Stimulated activated CD8-positive, alpha-beta memory T cell treated with anti-CD3 and anti-CD28 coated beads, Interleukin-4, amount 100 ng/mL, for 1 hour (primary cell): Measurements from ENCODE around the gene CYFIP2.

Experiments
- DNase-seq, 2 donors: peaks; one replicate each; pipeline ENCODE4 v3.0.0-alpha.2; 2020; ENCODE audit warnings: low read depth in 2 of 2, low spot score in 1 of 2

The CYFIP2 gene

GRCh38 chr5:157285310-157286035 is 19.6 kb downstream of the CYFIP2 start:
- DNase-seq, result no peak

- no peak for DNase-seq
Measured at GRCh38 chr5:157286761-157287211, 20.9 kb downstream of the CYFIP2 start.

- DNase-seq, result no peak
Measured at GRCh38 chr5:157288405-157289163, 22.7 kb downstream of the CYFIP2 start.

GRCh38 chr5:157289164-157289819 is 23.4 kb downstream of the CYFIP2 start:
- DNase-seq, result no peak

DNA sequence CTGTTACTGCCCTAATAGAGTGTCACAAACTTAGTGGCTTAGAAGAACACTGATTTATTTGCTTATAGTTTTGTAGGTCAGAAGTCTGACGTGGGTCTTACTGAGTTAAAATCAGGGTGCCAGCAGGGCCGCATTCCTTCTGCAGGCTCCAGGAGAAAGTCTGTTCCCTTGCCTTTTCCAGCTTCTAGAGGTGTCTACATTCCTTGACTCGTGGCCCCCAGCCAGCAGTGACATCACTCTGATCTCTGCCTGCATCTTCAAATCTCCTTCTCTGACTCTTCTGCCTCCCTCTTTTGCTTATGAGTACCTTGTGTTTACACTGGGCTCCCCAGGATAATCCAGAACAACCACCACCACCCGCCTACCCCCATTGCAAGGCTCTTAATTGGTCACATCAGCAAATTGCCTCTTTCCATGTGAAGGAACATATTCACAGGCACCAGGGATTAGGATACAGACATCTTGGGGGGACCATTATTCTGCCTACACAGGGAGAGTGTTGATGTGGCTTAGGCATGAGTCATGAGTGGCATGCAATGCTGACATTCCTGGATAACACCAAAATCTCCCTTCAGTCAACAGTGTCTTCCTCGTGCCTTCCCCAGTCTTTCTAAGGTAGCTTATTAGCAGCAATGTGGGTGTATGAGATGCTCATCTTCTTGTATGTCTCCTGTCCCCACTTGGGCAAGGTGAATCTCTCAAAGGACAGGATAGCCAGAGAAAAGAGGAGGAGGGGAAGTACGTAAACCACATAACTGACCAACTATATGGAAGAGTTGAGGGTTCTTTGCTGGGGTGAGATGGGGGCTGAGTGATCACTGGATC is 24.4 kb downstream of the CYFIP2 start:
- DNase-seq, result no peak

- DNase-seq, result no peak
Measured at GRCh38 chr5:157290981-157291711, 25.2 kb downstream of the CYFIP2 start.

GRCh38 chr5:157292599-157292998 is 26.7 kb downstream of the CYFIP2 start:
- no peak for DNase-seq

DNA sequence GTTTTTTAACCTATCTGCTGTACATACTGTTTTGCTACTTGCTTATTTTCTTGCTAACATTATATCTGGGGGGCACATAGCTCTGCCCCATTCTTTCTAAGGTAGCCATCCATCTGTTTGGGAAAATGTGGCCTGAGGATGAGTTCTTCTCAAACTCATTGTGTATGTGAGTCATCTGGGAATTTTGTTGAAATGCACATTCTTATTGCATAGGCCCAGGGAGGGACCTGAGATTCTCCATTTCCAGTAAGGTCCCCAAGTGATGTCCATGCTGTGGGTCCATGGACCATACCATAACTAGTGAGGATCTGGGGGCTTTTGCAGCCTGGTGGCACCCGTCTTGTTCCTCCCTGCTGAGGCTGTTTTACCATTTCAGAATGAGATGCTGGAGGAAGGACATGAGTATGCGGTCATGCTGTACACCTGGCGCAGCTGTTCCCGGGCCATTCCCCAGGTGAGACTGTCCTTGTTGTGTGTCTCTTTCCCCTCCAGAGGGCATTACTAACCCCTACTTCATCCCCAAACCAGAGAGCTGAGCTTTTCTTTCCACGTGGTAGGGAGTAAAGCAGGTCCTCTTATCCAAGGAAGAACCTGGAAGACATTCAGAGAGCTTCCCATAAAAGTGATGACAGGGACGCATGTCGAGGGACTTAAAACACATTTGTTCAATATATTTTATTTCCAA is 28.6 kb downstream of the CYFIP2 start:
- no peak for DNase-seq

DNA sequence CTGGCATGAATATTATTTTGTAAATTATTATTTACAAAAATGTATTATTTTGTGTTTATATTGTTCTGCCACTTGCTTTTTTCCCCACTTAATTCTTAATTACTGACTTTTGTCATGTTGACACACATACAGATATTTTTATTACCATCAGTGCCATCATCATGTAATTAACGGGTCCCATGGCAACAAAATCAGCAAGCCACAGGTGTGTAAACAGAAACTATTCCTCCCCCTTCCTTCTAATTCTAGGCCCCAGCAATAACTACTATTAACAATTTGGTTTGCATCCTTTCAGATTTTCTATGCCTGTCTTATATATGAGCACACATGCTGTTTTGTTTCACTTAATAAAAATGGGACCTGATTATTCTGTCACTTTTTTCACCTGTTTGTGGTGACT is 29.3 kb downstream of the CYFIP2 start:
- DNase-seq, result no peak

DNA sequence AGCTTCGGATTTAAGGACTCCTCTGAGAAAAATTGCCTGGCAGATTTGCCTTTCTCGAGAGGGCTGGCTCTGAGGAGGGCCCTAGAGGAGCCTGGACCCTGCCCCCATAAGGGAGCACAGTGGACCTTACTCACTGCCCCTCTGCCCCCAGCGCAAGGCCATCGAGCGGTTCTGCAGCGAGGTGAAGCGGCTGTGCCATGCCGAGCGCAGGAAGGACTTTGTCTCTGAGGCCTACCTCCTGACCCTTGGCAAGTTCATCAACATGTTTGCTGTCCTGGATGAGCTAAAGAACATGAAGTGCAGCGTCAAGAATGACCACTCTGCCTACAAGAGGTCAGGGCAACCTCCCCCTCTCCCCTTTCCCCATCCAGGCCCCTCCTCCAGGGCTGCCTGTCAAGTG is 34.6 kb downstream of the CYFIP2 start:
- no peak for DNase-seq

DNA sequence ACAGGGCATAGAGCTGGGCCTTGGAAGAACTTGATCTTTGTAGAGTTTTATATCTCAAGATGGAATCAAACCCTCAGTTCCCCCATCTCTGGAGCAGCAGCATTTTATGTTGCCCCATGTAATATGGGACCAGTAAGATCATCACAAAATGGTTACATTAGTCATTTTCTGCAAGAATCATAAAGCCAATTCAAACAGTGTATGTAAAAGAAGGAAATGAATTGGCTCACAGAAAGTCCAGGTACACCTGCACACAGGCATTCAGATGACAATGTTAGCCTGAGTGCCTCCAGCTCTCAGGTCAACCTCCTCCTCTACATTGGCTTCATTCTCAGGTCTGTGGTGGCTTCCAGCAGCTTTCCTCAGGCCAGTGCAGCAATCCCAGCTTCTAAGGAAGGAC is 35.1 kb downstream of the CYFIP2 start:
- no peak for DNase-seq

DNA sequence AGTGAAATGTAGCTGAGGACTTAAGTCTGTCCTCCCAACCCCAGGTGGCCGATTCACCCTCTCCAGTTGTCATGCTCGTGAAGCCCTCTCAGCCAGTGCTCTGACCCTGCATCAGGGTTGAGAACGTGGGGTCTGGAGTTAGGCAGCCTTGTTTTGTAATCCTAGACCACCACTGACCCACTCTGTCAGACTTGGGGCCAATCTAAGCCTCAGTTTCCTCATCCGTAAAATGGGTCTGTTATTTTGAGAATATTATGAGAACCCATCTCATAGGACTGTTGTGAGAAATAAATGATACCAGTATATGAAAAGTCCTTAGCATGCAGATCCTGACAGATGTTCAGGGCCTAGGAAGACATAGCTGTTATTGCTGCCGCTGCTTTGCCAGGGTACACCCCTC is 37.1 kb downstream of the CYFIP2 start:
- no peak for DNase-seq

DNA sequence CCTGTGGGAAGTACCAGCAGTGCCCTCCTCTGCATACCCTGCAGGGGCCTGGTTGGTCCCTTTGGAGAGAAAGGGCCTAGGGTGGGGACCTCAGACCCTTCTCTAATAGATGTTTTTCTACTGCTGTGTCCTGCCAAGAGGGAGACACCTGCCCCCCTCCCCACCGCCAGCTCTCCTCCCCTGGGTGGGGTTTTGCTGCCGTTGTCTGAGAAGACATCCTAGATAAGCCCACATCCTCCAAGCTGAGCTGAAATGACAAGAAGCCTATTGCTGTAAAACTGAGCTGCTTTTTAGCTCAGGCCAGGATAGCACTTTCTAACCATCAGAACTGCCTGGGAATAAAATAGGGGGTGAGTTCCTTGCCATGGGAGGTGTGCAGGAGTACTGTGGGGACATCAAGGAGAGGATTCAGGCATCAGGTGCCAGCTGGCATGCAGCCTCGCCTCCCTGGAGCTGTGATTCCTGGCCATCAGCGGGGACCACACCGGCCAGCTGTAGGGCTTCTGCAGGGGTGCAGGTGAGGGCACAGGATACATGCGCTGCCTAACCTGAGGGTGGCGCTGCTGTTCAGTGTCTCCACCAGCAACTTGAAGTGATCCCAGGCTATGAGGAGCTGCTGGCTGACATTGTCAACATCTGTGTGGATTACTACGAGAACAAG is 37.9 kb downstream of the CYFIP2 start:
- DNase-seq, result no peak

DNA sequence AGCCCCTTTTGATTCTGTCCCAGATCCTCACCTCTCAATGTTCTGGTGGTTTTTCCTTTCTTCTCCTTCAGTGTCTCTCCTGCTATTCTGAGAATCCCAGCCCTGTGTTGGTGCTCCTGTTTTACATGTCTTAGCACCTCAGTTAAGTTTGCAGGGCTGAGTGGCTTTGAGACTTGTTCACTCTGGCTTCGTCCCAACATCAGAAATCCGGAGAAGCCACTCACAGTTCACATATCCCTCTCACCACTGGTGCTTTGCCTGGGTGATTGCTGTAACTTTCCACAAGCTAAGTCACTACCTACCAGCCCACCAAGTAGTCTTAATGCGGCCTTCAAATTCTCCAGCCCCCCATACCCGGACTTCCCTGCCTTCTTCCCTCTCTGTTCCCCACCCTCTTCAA is 40.2 kb downstream of the CYFIP2 start:
- DNase-seq, result no peak

- no peak for DNase-seq
Measured at GRCh38 chr5:157306692-157307471, 41.0 kb downstream of the CYFIP2 start.

DNA sequence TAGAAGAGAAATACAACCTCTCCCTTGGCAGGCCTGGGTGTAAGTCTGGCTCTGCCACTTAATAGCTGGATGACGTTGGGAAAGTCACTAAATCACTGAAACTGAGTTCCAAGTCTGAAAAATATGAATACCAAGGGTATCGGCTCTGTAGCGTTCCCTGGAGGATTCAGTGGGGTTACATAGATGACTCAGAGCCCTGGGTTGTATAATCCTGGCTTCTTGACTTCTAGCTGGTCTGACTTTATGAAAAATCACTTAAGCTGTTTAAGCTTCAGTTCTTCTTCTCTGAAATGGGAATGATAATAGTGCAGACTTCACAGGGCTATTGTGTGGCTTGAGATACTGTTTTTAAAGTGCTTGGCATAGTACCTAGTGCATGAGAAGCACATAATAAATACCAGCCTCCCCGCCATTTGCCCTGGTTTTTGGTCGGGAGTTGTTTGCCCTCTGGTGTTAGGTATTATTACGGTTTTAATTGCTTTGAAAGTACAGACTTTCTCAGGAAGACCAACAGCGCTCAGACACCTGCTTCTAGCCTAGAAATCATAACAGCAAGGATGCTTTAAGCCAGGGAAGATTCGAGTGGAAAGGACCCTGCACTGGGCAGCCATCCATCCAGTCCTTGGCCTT is 43.0 kb downstream of the CYFIP2 start:
- DNase-seq, result no peak

GRCh38 chr5:157309796-157310195 is 43.9 kb downstream of the CYFIP2 start:
- no peak for DNase-seq

- DNase-seq, result no peak
Measured at GRCh38 chr5:157311595-157311994, 45.7 kb downstream of the CYFIP2 start.
